ENCODE measurements around the gene RHOA.
"Not testable (repeated sequence)": the region's sequence is repeated elsewhere in the genome, so short reads cannot be mapped to it uniquely, and the experiment has no call there.

The RHOA gene

DNA sequence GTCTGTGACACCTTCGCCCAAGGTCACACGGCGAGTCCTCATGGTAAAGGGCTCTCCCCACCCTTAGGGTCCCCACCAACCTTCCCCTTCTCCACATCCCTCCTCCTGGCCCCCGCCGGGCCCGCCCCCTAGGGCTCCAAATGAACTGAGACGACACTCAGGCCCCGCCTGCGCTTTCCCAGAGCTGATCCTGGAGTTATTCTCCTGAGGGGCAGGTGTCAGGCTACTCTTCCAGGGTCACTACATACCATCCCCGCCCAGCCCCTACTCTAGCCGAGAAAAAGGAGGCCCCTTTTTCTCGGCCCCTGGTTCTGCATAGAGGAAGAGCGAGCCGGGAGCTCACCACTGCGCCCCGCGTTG, 72.2 kb downstream of the RHOA start:
- no peak for DNase-seq (ENCODE audit: insufficient read length, low spot score)
- TF ChIP-seq PAX5 (IDR thresholded peaks at IDR 0.05; ENCODE audit: insufficient read depth, low read length, severe bottlenecking) (no peak), POU2F2 (IDR thresholded peaks at IDR 0.05; ENCODE audit: low read depth, low read length) (no peak), TAF1 (IDR thresholded peaks at IDR 0.05; ENCODE audit: low read depth, low read length) (no peak), SPI1 (IDR thresholded peaks at IDR 0.05; ENCODE audit: low read depth, low read length) (no peak), POLR2A (IDR thresholded peaks at IDR 0.05; ENCODE audit: low read depth, low read length) (no peak), POLR2AphosphoS5 (IDR thresholded peaks at IDR 0.05; ENCODE audit: low read depth, low read length) (no peak)
- peak; percentile 68 for FAIRE-seq

DNA sequence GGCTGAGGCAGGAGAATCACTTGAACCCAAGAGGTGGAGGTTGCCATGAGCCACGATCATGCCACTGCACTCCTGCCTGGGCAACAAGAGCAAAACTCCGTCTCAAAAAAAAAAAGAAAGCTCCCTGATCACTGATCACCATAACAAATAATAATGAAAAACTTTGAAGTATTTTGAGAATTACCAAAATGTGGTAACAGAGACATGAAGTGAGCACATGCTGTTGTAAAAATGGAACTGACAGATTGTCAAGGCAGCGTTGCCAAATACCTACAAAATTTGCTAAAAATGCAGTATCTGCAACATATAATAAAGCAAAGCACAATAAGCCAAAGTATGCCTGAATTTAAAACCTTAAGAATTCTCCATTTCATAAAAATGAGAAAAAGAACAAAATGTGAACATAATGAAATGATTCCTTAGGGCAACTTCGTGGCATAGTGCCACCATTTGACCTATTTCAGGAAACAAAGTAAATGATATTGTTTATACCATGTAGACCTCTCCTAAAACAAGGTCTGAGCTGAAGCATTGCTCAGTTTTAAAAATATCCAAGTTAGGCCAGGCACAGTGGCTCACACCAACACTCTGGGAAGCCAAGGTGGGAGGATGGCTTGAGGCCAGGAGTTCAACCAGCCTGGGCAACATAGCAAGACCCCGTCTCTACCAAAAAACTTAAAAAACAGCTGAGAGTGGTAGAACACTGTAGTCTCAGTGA, 77.7 kb downstream of the RHOA start:
- FAIRE-seq, result no peak
- no peak for DNase-seq (ENCODE audit: insufficient read length, low spot score)
- TF ChIP-seq POLR2A (IDR thresholded peaks at IDR 0.05; ENCODE audit: low read depth, low read length) (no peak), POLR2AphosphoS5 (IDR thresholded peaks at IDR 0.05; ENCODE audit: low read depth, low read length) (no peak), TAF1 (IDR thresholded peaks at IDR 0.05; ENCODE audit: low read depth, low read length) (no peak), POU2F2 (IDR thresholded peaks at IDR 0.05; ENCODE audit: low read depth, low read length) (no peak), SPI1 (IDR thresholded peaks at IDR 0.05; ENCODE audit: low read depth, low read length) (no peak), PAX5 (IDR thresholded peaks at IDR 0.05; ENCODE audit: insufficient read depth, low read length, severe bottlenecking) (no peak)

DNA sequence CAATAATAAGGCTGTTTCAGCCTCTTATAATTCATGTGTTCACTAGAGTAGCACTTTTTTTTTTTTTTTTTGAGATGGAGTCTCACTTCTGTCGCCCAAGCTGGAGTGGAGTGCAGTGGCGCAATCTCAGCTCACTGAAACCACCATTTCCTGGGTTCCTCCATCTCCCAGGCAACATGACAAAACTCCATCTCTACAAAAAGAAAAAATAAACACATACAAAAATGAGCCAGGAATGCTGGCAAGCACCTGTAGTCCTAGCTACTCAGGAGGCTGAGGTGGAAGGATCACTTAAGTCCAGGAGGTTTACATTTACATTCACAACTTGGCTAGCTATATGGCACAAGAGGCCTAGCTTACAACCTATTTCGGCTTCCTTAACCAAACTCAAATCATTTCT, 78.7 kb downstream of the RHOA start:
- no peak for TF ChIP-seq POLR2AphosphoS5 (IDR thresholded peaks at IDR 0.05; ENCODE audit: low read depth, low read length)
- DNase-seq (ENCODE audit: insufficient read length, low spot score) (no peak), FAIRE-seq (no peak)

DNA sequence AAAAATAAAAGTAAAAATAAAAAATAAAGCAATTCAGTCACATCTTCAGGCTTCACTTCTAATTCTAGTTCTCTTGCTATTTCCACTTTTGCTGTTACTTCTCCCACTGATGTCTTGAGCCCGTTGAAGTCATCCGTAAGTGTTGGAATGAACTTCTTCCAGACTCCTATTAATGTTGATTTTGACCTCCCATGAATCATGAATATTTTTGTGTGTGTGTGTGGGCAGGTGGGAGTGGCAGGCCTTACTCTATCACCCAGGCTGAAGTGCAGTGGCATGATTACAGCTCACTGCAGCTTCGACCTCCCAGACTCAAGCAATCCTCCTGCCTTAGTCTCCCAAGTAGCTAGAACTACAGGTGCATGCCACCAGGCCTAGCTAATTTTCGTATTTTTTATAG, 82.6 kb downstream of the RHOA start:
- no peak for TF ChIP-seq POU2F2 (IDR thresholded peaks at IDR 0.05; ENCODE audit: low read depth, low read length)
- TF ChIP-seq TAF1 (IDR thresholded peaks at IDR 0.05; ENCODE audit: low read depth, low read length), result no peak
- TF ChIP-seq POLR2AphosphoS5 (IDR thresholded peaks at IDR 0.05; ENCODE audit: low read depth, low read length), result no peak
- no peak for TF ChIP-seq SPI1 (IDR thresholded peaks at IDR 0.05; ENCODE audit: low read depth, low read length)
- no peak for TF ChIP-seq POLR2A (IDR thresholded peaks at IDR 0.05; ENCODE audit: low read depth, low read length)
- TF ChIP-seq PAX5 (IDR thresholded peaks at IDR 0.05; ENCODE audit: insufficient read depth, low read length, severe bottlenecking), result no peak
- no peak for DNase-seq (ENCODE audit: insufficient read length, low spot score)
- no peak for FAIRE-seq

DNA sequence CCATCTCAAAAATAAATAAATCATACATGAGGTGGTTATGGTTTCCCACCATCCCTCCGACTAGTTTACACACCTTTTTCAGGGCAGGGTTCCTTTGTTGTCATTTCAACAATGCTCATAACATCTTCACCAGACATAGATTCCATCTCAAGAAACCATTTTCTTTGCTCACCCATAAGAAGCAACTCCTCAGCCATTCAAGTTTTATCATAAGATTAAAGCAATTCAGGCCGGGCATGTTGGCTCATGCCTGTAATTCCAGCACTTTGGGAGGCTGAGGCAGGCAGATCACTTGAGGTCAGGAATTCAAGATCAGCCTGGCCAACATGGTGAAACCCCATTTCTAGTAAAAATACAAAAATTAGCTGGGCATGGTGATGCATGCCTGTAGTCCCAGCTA, 83.4 kb downstream of the RHOA start:
- FAIRE-seq; DNase-seq (ENCODE audit: insufficient read length, low spot score): not testable (repeated sequence)

DNA sequence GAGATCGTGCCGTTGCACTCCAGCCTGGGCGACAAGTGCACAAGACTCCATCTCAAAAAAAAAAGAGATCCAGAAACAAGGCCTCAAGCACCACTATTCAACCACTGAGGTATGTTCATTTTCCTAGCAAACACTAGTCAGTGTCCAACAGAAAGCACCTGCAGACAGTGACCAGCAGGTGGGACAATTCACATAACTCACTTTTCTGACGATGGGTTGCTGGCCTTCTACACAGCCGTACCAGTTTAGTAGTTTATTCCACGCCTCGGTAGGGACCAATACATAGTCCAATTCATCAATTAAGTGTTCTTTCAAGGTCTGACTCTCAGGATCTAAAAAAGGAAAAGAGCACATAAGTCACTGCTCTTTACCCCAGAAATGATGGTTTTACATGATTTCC, 84.3 kb downstream of the RHOA start:
- DNase-seq (ENCODE audit: insufficient read length, low spot score) (no peak), FAIRE-seq (peak; percentile 38)
- TF ChIP-seq SPI1 (IDR thresholded peaks at IDR 0.05; ENCODE audit: low read depth, low read length) (no peak), POU2F2 (IDR thresholded peaks at IDR 0.05; ENCODE audit: low read depth, low read length) (no peak), TAF1 (IDR thresholded peaks at IDR 0.05; ENCODE audit: low read depth, low read length) (no peak), PAX5 (IDR thresholded peaks at IDR 0.05; ENCODE audit: insufficient read depth, low read length, severe bottlenecking) (no peak), POLR2A (IDR thresholded peaks at IDR 0.05; ENCODE audit: low read depth, low read length) (no peak), POLR2AphosphoS5 (IDR thresholded peaks at IDR 0.05; ENCODE audit: low read depth, low read length) (no peak)

DNA sequence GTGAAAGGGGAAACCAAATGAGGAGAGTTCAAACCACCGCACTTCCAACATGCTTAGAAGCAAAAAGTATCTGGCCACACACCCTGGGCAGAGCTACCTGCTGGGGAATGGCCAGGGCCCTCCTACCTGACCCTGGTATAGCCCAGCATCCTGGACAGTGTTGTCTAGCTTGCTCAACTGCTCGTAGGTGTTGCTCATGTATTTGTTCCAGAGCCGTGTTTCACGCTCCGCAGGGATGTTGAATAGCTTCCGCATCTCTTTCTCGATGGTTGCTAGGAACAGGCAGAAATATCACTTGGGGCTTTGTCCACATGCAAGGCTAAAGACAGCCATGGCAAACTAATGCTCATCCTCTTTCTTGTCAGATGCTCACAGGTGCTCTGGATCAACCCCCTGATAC, 87.0 kb downstream of the RHOA start:
- FAIRE-seq (no peak), DNase-seq (ENCODE audit: insufficient read length, low spot score) (no peak)
- TF ChIP-seq PAX5 (IDR thresholded peaks at IDR 0.05; ENCODE audit: insufficient read depth, low read length, severe bottlenecking), result no peak

DNA sequence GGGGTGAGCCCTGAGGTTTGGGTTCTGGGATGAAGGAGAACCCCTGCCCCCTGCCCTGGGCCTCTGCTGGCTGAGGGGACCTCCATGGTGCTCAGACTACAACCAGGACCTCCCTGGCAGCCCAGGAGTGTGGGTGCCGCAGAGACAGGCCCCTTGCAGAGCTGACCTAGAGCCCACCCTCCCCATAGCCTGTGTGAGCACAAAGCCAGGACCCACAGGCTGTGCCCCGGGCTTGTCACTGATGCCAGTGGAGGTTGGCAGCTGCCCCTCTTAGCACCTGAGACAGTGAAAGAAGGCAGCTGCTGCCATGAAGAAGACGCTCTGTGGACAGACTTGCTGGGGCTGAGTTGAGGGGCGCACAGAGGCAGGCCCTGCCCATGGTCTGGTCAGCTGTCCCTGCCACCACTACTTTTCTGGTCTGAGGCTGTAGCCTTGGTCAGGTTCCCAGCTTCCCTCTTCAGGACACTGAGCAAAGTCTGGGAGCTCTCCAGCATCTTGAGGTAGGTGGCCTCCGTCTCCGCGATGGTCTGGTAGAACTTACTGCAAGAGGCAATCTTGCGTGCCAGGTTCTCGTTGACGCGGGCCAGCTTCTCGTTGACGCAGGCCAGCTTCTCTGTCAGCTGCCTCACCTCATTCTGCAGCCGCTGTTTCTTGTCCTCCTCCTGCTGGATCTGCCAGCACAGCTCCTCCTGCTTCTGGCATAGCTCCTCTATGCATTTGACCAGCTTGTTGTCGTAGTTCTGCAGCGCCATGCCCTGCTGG, 94.9 kb downstream of the RHOA start:
- FAIRE-seq (no peak), DNase-seq (ENCODE audit: insufficient read length, low spot score) (no peak)
- TF ChIP-seq PAX5 (IDR thresholded peaks at IDR 0.05; ENCODE audit: insufficient read depth, low read length, severe bottlenecking), result no peak
- no peak for TF ChIP-seq SPI1 (IDR thresholded peaks at IDR 0.05; ENCODE audit: low read depth, low read length)
- TF ChIP-seq TAF1 (IDR thresholded peaks at IDR 0.05; ENCODE audit: low read depth, low read length), result no peak
- no peak for TF ChIP-seq POU2F2 (IDR thresholded peaks at IDR 0.05; ENCODE audit: low read depth, low read length)
- no peak for TF ChIP-seq POLR2AphosphoS5 (IDR thresholded peaks at IDR 0.05; ENCODE audit: low read depth, low read length)
- TF ChIP-seq POLR2A (IDR thresholded peaks at IDR 0.05; ENCODE audit: low read depth, low read length), result no peak

DNA sequence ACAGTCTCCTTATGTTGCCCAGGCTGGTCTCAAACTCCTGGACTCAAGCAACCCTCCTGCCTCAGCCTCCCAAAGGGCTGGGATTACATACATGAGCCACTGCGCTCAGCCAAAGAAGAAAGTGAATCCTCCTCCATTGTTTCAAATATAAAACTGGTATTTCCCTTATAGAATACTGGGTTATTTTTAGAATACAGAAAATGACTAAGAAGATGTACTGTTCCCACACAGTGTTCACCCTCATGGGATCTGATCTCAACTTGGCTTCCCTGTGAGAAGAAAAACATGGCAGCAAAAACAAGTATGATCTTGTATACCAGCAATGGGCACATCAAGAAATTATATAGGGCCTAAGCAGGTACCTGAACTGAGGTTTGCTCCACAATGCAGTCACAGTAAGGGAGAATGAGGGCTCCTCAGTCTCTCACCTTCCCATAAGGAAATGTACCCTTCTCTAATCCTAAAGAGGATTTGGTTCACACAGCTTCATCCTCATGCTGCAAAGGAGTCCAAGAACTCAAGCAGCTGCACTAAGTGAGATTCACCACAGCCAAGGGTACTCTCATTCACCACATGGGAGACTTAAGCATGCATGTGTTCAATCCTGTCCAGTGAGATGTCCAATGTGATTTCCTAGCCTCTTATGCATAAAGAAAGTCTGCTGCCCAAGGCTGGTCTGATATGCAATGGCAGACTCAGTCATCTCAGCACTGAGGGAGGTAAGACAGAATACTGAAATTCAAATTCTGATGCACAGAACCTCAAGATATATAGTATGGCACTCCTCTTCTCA, 97.7 kb downstream of the RHOA start:
- no peak for DNase-seq (ENCODE audit: insufficient read length, low spot score)
- peak; percentile 80 for FAIRE-seq
- TF ChIP-seq POLR2A (IDR thresholded peaks at IDR 0.05; ENCODE audit: low read depth, low read length) (no peak), PAX5 (IDR thresholded peaks at IDR 0.05; ENCODE audit: insufficient read depth, low read length, severe bottlenecking) (no peak), TAF1 (IDR thresholded peaks at IDR 0.05; ENCODE audit: low read depth, low read length) (no peak), SPI1 (IDR thresholded peaks at IDR 0.05; ENCODE audit: low read depth, low read length) (no peak), POLR2AphosphoS5 (IDR thresholded peaks at IDR 0.05; ENCODE audit: low read depth, low read length) (no peak)

DNA sequence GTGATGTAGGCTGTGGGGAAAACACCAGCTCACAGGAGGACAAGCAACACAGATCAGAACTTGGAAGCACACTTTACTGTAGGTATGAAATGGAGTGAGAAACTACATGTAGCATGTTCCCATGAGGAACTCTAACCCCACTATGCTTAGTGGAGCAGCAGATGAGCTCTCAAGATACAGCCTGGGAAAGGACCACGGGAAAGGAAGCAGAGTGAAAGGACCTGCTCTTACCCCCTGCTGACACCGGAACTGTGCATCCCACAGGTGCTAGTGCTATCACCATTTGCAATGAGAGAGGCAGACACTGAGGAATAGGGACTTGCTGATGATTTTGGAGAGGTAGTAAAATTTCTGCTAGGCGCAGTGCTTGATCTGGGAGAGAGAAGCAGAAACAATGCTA, 100.5 kb downstream of the RHOA start:
- FAIRE-seq (no peak), DNase-seq (ENCODE audit: insufficient read length, low spot score) (no peak)
- TF ChIP-seq POU2F2 (IDR thresholded peaks at IDR 0.05; ENCODE audit: low read depth, low read length) (no peak), POLR2AphosphoS5 (IDR thresholded peaks at IDR 0.05; ENCODE audit: low read depth, low read length) (no peak), PAX5 (IDR thresholded peaks at IDR 0.05; ENCODE audit: insufficient read depth, low read length, severe bottlenecking) (no peak), POLR2A (IDR thresholded peaks at IDR 0.05; ENCODE audit: low read depth, low read length) (no peak), TAF1 (IDR thresholded peaks at IDR 0.05; ENCODE audit: low read depth, low read length) (no peak), SPI1 (IDR thresholded peaks at IDR 0.05; ENCODE audit: low read depth, low read length) (no peak)

Data from GM12891 (cell line).